22Rv1 (cell line): ENCODE results near the gene PDE9A.

Experiments
- H3K27ac ChIP-seq: fragments of 450-650 bp; 2 replicates; pipeline ENCODE4 v1.5.1; 2017
- ZFX ChIP-seq: fragments of 450-650 bp; IDR thresholded peaks from 2 replicates; pipeline ENCODE4 v1.6.1; 2017; ENCODE audit warnings: antibody characterized with exemption, borderline replicate concordance
- TF ChIP-seq, protein P1 (sequence below): fragments of 450-650 bp; IDR thresholded peaks from 2 replicates; pipeline ENCODE4 v1.5.1; 2017; ENCODE audit warnings: mild to moderate bottlenecking

The PDE9A gene

DNA sequence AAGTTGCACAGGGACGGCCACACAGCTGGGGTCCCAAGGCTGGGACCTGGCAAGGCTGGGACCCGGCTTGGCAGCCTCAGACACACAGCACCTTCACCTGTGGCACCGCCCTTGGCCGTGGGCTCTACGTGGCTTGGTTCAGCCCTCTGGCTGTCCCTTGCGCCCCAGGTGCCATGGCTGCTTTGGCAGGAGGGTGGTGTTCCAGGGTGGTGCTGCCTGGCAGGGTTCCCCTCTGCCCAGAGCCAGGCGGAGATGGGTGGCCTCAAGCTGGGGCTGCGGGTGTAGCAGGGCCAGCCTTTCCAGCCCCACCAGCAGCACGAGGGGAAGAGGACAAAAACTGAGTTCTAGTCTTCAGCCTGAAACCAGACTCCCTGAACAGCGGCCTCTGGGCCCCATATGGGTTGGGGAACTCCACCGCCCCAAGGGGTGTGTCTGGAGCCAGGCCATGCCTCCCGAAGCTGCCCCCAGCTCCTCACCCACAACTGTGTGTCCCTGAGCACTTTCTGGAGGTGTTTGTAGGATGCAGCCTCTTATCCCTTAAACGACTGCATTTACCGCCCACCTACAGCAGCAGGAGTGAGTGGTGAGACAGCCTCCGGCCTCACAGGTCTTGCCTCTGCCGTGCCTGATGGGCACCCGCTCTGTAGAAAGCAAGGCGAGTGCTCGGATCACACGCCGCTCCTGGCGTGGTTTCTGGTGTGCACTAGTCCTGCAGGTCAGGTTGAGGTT lies 92.3 kb downstream of the PDE9A start:
- no peak overlapping the region for H3K27ac ChIP-seq
- TF ChIP-seq ZFX = no peak
- TF ChIP-seq, protein P1, sequence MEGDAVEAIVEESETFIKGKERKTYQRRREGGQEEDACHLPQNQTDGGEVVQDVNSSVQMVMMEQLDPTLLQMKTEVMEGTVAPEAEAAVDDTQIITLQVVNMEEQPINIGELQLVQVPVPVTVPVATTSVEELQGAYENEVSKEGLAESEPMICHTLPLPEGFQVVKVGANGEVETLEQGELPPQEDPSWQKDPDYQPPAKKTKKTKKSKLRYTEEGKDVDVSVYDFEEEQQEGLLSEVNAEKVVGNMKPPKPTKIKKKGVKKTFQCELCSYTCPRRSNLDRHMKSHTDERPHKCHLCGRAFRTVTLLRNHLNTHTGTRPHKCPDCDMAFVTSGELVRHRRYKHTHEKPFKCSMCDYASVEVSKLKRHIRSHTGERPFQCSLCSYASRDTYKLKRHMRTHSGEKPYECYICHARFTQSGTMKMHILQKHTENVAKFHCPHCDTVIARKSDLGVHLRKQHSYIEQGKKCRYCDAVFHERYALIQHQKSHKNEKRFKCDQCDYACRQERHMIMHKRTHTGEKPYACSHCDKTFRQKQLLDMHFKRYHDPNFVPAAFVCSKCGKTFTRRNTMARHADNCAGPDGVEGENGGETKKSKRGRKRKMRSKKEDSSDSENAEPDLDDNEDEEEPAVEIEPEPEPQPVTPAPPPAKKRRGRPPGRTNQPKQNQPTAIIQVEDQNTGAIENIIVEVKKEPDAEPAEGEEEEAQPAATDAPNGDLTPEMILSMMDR = no peak

- no peak overlapping the region for H3K27ac ChIP-seq
- TF ChIP-seq, protein P1 = no peak
- no peak for TF ChIP-seq ZFX
Measured at GRCh38 chr21:42746240-42746592, 92.8 kb downstream of the PDE9A start.

- TF ChIP-seq, protein P1 = no peak
- TF ChIP-seq ZFX = no peak
- no peak overlapping the region for H3K27ac ChIP-seq
Measured at GRCh38 chr21:42746593-42747275, 93.3 kb downstream of the PDE9A start.

DNA sequence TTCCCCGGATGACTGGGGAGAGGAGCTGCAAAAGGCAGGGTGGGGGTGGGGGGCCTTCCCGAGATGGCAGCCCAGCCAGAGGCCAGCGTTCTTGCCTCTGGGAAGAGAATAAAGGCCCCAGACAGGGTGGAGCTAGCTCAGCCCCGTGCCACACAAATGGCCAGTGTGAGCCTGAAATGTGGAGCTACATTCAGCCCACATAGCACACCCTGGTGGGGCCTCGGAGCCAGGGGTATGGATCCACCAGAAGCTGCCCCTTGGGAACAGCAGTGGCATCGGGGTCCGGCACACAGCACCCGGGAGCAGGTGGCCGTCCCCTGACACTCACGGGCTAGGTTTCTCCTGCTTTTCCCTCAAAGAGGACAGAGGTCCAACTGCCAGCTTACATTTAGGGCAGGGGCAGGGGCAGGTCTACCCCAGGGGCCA lies 93.9 kb downstream of the PDE9A start:
- TF ChIP-seq ZFX = no peak
- TF ChIP-seq, protein P1 = no peak

DNA sequence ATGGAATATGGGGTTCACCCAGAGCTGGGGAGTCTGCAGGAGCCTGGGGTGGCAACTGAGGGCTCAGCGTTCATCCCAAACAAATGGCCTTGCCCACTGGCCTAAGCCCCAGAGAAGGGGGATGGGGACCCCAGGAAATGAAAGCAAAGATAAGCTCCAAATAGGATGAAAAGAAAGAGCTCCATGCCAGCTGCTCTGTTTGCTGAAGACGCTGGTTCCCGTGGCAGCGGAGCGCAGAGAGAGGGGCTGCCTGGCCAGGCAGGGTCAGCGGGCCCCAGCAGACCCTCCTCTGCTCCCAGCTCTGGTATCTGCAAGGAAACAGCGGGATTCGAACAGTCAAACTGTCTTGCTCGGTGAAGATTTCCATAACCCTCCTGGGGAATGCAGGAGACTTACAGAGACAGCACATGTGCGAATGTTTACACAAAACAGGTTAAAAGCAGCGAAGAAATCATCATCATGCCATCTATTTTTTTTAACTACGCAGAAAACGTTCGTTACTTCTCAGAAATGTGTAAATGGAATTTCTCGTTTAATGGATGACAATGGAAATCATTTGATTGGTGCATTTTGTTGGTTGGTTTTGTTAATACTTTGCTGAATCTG lies 94.4 kb downstream of the PDE9A start:
- H3K27ac ChIP-seq = no peak overlapping the region
- TF ChIP-seq, protein P1 = no peak
- TF ChIP-seq ZFX = no peak

More for the DNA sequence above, 93.9 kb downstream of the PDE9A start:
- H3K27ac ChIP-seq = no peak overlapping the region

DNA sequence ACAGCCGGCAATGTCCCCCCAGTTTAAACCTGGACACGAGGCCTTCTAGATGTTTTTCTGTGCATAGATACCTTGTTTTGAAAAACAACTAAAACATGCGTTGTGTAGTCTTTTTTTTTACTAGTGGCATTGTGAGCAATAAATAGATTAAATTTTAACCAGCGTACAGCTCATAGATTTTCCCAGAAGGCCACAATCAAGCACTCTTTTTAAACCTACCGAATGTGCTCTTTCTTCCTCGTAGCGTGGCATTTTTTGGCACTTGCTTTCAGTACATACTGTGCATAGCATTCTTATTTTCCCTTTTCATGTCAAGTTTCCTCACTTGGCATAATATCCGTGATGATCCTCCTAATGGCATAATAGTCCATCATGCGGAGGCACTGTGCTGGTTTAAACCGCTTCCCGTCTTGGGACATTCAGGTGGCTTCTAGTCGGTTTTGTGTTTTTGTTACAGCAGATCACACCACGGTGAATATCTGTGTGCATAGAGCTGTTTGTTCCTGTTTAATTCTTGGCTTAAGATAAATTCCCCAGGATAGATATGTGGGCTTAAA lies 95.3 kb downstream of the PDE9A start:
- no peak overlapping the region for H3K27ac ChIP-seq

More for the DNA sequence above, 95.3 kb downstream of the PDE9A start:
- no peak for TF ChIP-seq ZFX
- TF ChIP-seq, protein P1 = no peak
